Endothelial cell of umbilical vein (primary cell): ENCODE data around the gene PTPRH. TPM values are rescaled to one million over a fixed set of nuclear protein-coding genes. Genes with fewer than 3 reads are reported as not detected.

Experiments used
- BruUV-seq: library from RNA; stranded (reverse); fragments of 400-500 nt; replicated peaks from 2 replicates; lab custom pipeline; 2021; lab: Mats Ljungman, UMichigan
- CTCF ChIA-PET: fragments of 300-600, 350-600 bp; sonication (Branson Sonifier 250); formaldehyde crosslinking; loops from one replicate; lab custom pipeline; 2021; ENCODE audit warnings: antibody characterized with exemption, inconsistent platforms; lab: Charles Lee
- POLR2A ChIA-PET: fragments of 300-600, 350-600 bp; sonication (Branson Sonifier 250); formaldehyde crosslinking; loops from one replicate; lab custom pipeline; 2021; ENCODE audit warnings: antibody characterized with exemption, inconsistent platforms; lab: Charles Lee
- DNase-seq: peaks from one replicate; pipeline ENCODE4 v3.0.0-alpha.2; 2011; ENCODE audit warnings: low read depth, low spot score
- FAIRE-seq: peaks from 2 replicates; lab custom pipeline; 2011; peaks lifted over from hg19 to GRCh38; lab: Jason Lieb, UNC
- H2AFZ ChIP-seq: 2 replicates; pipeline ENCODE4 v1.6.0; 2012; ENCODE audit warnings: low read depth, low read length, control low read depth, inconsistent platforms
- H3K27ac ChIP-seq: 2 replicates; pipeline ENCODE4 v1.5.1; 2011; ENCODE audit warnings: low read depth, mild to moderate bottlenecking, control low read depth, low read length, moderate library complexity; ENCODE audit not compliant: insufficient read depth
- H3K27me3 ChIP-seq, 2 experiments: 2 replicates each; pipeline versions ENCODE4 v1.6.0 to v1.6.1; 2011; ENCODE audit warnings: low read length in 2 of 2, mixed read lengths in 1 of 2; ENCODE audit not compliant: control insufficient read depth in 2 of 2, insufficient read depth in 2 of 2
- H3K36me3 ChIP-seq, 2 experiments: 2 replicates in 1 of 2; 3 replicates in 1 of 2; pipeline ENCODE4 v1.5.1; 2011; ENCODE audit warnings: low read length in 2 of 2, mild to moderate bottlenecking in 1 of 2, moderate library complexity in 1 of 2; ENCODE audit not compliant: control insufficient read depth in 2 of 2, insufficient read depth in 2 of 2; ENCODE audit errors: extremely low read depth in 1 of 2
- H3K4me1 ChIP-seq: 3 replicates; pipeline ENCODE4 v1.5.1; 2011; ENCODE audit warnings: mild to moderate bottlenecking, low read length; ENCODE audit not compliant: control insufficient read depth, insufficient read depth; ENCODE audit errors: extremely low read depth
- H3K4me2 ChIP-seq: 2 replicates; pipeline ENCODE4 v1.6.1; 2011; ENCODE audit warnings: low read length, control low read depth, mixed read lengths; ENCODE audit not compliant: insufficient read depth
- H3K4me3 ChIP-seq, 3 experiments: fragments of 200-600 bp in 1 of 3; sonication (generic), shearing (Covaris generic) in 1 of 3; replicated peaks in 1 of 3; 2 replicates each; pipeline ENCODE4 v1.5.1; 2011 to 2016; ENCODE audit warnings: control low read depth in 3 of 3, low read length in 3 of 3, mild to moderate bottlenecking in 2 of 3, inconsistent platforms in 1 of 3, low read depth in 1 of 3, moderate library complexity in 1 of 3; ENCODE audit not compliant: insufficient read depth in 1 of 3
- H3K79me2 ChIP-seq: 2 replicates; pipeline ENCODE4 v1.6.0; 2012; ENCODE audit warnings: low read length, inconsistent platforms; ENCODE audit not compliant: control insufficient read depth, insufficient read depth
- H3K9ac ChIP-seq: replicated peaks from 2 replicates; pipeline ENCODE3; 2011; ENCODE audit warnings: low read length, control low read depth; ENCODE audit not compliant: insufficient read depth; ENCODE audit errors: extremely low read depth
- H3K9me1 ChIP-seq: replicated peaks from 3 replicates; pipeline ENCODE4 v1.6.0; 2011; ENCODE audit warnings: mild to moderate bottlenecking, low read length; ENCODE audit not compliant: control insufficient read depth, insufficient read depth; ENCODE audit errors: extremely low read depth
- H3K9me3 ChIP-seq: replicated peaks from 2 replicates; pipeline ENCODE4 v1.5.1; 2012; ENCODE audit warnings: low read length, inconsistent platforms; ENCODE audit not compliant: control insufficient read depth, insufficient read depth
- H4K20me1 ChIP-seq: replicated peaks from 2 replicates; pipeline ENCODE3; 2011; ENCODE audit warnings: mild to moderate bottlenecking, low read length; ENCODE audit not compliant: control insufficient read depth, insufficient read depth; ENCODE audit errors: extremely low read depth
- CTCF ChIP-seq, 2 donors: IDR thresholded peaks; 1 replicate in 1 of 2; 2 replicates in 1 of 2; pipeline ENCODE4 v1.5.1; 2011; ENCODE audit warnings: low read length in 2 of 2, mild to moderate bottlenecking in 2 of 2, moderate library complexity in 2 of 2, control low read depth in 1 of 2, inconsistent platforms in 1 of 2, low read depth in 1 of 2; ENCODE audit not compliant: insufficient read depth in 1 of 2; ENCODE audit errors: extremely low read depth in 1 of 2
- EZH2 ChIP-seq: IDR thresholded peaks from 2 replicates; pipeline ENCODE4 v1.6.1; 2012; ENCODE audit warnings: borderline replicate concordance, low read depth, mild to moderate bottlenecking, moderate library complexity, low read length, inconsistent platforms; ENCODE audit not compliant: severe bottlenecking
- FOS ChIP-seq: IDR thresholded peaks from 2 replicates; pipeline ENCODE4 v1.6.1; 2011; ENCODE audit warnings: mild to moderate bottlenecking, low read length, moderate library complexity, borderline replicate concordance; ENCODE audit not compliant: insufficient read depth
- GATA2 ChIP-seq: IDR thresholded peaks from 2 replicates; pipeline ENCODE4 v1.7.0; 2011; ENCODE audit warnings: low read depth, mild to moderate bottlenecking, moderate library complexity, mixed read lengths, low read length; ENCODE audit not compliant: insufficient read length, insufficient read depth
- JUN ChIP-seq: IDR thresholded peaks from 2 replicates; pipeline ENCODE4 v1.6.1; 2011; ENCODE audit warnings: borderline replicate concordance, low read depth; ENCODE audit not compliant: insufficient read length, insufficient read depth
- MAX ChIP-seq: IDR thresholded peaks from 2 replicates; pipeline ENCODE4 v1.6.1; 2011; ENCODE audit not compliant: insufficient read depth, insufficient read length
- MYC ChIP-seq: IDR thresholded peaks from one replicate; pipeline ENCODE4 v1.6.1; 2011; ENCODE audit warnings: mild to moderate bottlenecking, low read depth, low read length
- POLR2A ChIP-seq: IDR thresholded peaks from 2 replicates; pipeline ENCODE4 v1.6.1; 2012; ENCODE audit warnings: low read depth, mild to moderate bottlenecking, control low read depth, low read length
- POLR2AphosphoS5 ChIP-seq: IDR thresholded peaks from 2 replicates; pipeline ENCODE4 v1.6.1; 2012; ENCODE audit warnings: low read depth, mild to moderate bottlenecking, control low read depth, low read length, moderate library complexity; ENCODE audit not compliant: insufficient read depth
- dilution Hi-C: fragments of 300-500 bp; cut with MboI; formaldehyde crosslinking; loops from one replicate; pipeline ENCODE4 v1.15.0; 2019; ENCODE audit warnings: low sequenced_read_pairs; ENCODE audit not compliant: extremely low pct_ligation_motif_present
- intact Hi-C: fragments of 100-400 bp; cut with micrococcal nuclease; formaldehyde crosslinking; loops from one replicate; pipeline ENCODE4 v1.10.0; 2022
- polyA plus RNA-seq, 4 experiments: library from polyadenylated mRNA; depleted of rRNA in 3 of 4; stranded (reverse) in 3 of 4; unstranded in 1 of 4; fragments of >200 nt; gene quantifications; 2 replicates each; pipeline versions ENCODE4 v1.2.1 to v1.2.3, GENCODE V29; 2011 to 2012; ENCODE audit warnings: missing spikeins in 1 of 4
- total RNA-seq: library from RNA; stranded (reverse); gene quantifications from 2 replicates; pipeline ENCODE4 v1.2.3, GENCODE V29; 2021

Gene PTPRH
- total and polyA plus RNA-seq, 2 donors (not counting 3 experiments of a cell fraction or from before 2014, with no cell fraction given): 0.14 to 1.00 TPM

GRCh38 chr19:55189403-55189835, 19.9 kb downstream of the PTPRH start:
- H3K9me1 ChIP-seq: no peaks in the 10 kb centered on the region
- H3K36me3 ChIP-seq: no peaks in the 10 kb centered on the region
- H3K27me3 ChIP-seq: no peaks in the 10 kb centered on the region
- H2AFZ ChIP-seq: no peak overlapping the region
- intact Hi-C loops (no loop called here), dilution Hi-C loops (no loop called here)
- DNase-seq (peak; percentile 60), FAIRE-seq (peak; percentile 94)
- no TSS peak for BruUV-seq
- peak overlapping the region; percentile 18 for H3K27ac ChIP-seq
- no peaks in the 10 kb centered on the region for H3K9me3 ChIP-seq
- no peak overlapping the region for H3K4me3 ChIP-seq
- ChIA-PET CTCF (interaction anchor here (0.7 to 1.4 kb wide), 7 partner anchors 9 to 71 kb away, joined by 3 to 7 read pairs (median 3); partner anchors contain the start of genes DNAAF3 and SYT5), POLR2A (no interaction called here)
- H4K20me1 ChIP-seq: no peaks in the 10 kb centered on the region
- no peak overlapping the region for H3K4me2 ChIP-seq
- no peaks in the 10 kb centered on the region for H3K79me2 ChIP-seq
- no peak for TF ChIP-seq GATA2
- TF ChIP-seq CTCF (IDR thresholded peaks at IDR 0.05; ENCODE audit: extremely low read depth in 1 of 2, insufficient read depth in 1 of 2, low read depth in 1 of 2, low read length in 2 of 2): no peak
- peak; percentile 23 for TF ChIP-seq POLR2AphosphoS5
- TF ChIP-seq MAX: peak; percentile 80
- H3K9ac ChIP-seq: no peak overlapping the region
- peaks cover 5% of the 10 kb centered on the region for H3K4me1 ChIP-seq

- H4K20me1 ChIP-seq: no peaks in the 10 kb centered on the region
- no peaks in the 10 kb centered on the region for H3K9me1 ChIP-seq
- no peaks in the 10 kb centered on the region for H3K79me2 ChIP-seq
- no peak for FAIRE-seq
- H3K27me3 ChIP-seq: no peaks in the 10 kb centered on the region
- DNase-seq: no peak
- CTCF ChIA-PET: interaction anchor here (0.8 to 1.4 kb wide), 5 partner anchors 9 to 72 kb away, joined by 3 to 7 read pairs (median 3); partner anchors contain the start of genes DNAAF3 and SYT5
- POLR2A ChIA-PET: no interaction called here
- peaks cover 5% of the 10 kb centered on the region for H3K4me1 ChIP-seq
- dilution Hi-C loops (no loop called here), intact Hi-C loops (no loop called here)
- H3K27ac ChIP-seq: peak overlapping the region; percentile 18
- H2AFZ ChIP-seq: no peak overlapping the region
- no peak overlapping the region for H3K4me3 ChIP-seq
- H3K9ac ChIP-seq: no peak overlapping the region
- BruUV-seq: no TSS peak
- no peak overlapping the region for H3K4me2 ChIP-seq
- TF ChIP-seq POLR2A: no peak
- TF ChIP-seq POLR2AphosphoS5: no peak
- TF ChIP-seq GATA2: no peak
- TF ChIP-seq JUN: no peak
- no peak for TF ChIP-seq FOS
- no peak for TF ChIP-seq EZH2
- no peak for TF ChIP-seq MYC
- TF ChIP-seq MAX: no peak
- TF ChIP-seq CTCF (IDR thresholded peaks at IDR 0.05; ENCODE audit: extremely low read depth in 1 of 2, insufficient read depth in 1 of 2, low read depth in 1 of 2, low read length in 2 of 2): no peak
- no peaks in the 10 kb centered on the region for H3K9me3 ChIP-seq
- no peaks in the 10 kb centered on the region for H3K36me3 ChIP-seq
Observed at GRCh38 chr19:55188625-55189024, 20.7 kb downstream of the PTPRH start.
